Ovary (tissue), 9 donors: ENCODE data around the gene SEMA4G. TPM values are rescaled to one million over a fixed set of nuclear protein-coding genes. Genes with fewer than 3 reads are reported as not detected.

Experiments used
- DNase-seq, 5 donors: peaks; one replicate each; pipeline ENCODE4 v3.0.0-alpha.2; 2019 to 2020
- H3K27ac ChIP-seq, 2 donors: fragments of 200-600 bp; one replicate each; pipeline versions ENCODE4 v1.5.1 to v1.8.0; 2019 to 2022
- H3K27me3 ChIP-seq: fragments of 200-600 bp; one replicate; pipeline ENCODE4 v1.8.0; 2022
- H3K36me3 ChIP-seq: fragments of 200-600 bp; sonication (generic); one replicate; pipeline ENCODE4 v1.5.1; 2019
- H3K4me1 ChIP-seq: one replicate; pipeline ENCODE4 v1.8.1; 2013; ENCODE audit warnings: mild to moderate bottlenecking, moderate library complexity; ENCODE audit not compliant: insufficient read depth
- H3K4me3 ChIP-seq: fragments of 200-600 bp; sonication (generic); one replicate; pipeline ENCODE4 v1.5.1; 2017
- H3K9me3 ChIP-seq, 2 donors: fragments of 200-600 bp in 1 of 2; sonication (generic) in 1 of 2; one replicate each; pipeline versions ENCODE4 v1.5.1 to v1.8.1; 2013 to 2019; ENCODE audit warnings: mild to moderate bottlenecking in 1 of 2, moderate library complexity in 1 of 2
- EP300 ChIP-seq: sonication (generic); formaldehyde crosslinking; IDR thresholded peaks from one replicate; pipeline ENCODE4 v1.6.1; 2017; ENCODE audit warnings: antibody characterized with exemption
- POLR2A ChIP-seq: fragments of 450-650 bp; IDR thresholded peaks from one replicate; pipeline ENCODE4 v1.6.1; 2017; ENCODE audit warnings: antibody characterized with exemption, mild to moderate bottlenecking, moderate library complexity
- WGBS, 3 donors: extraction: QIAGEN DNeasy Blood & Tissue Kit in 1 of 3; methylation state at CpG; one replicate each; pipeline versions ENCODE4 v1.1.5 to v1.1.7; 2013 to 2017; 5-methylcytosine and 5-hydroxymethylcytosine counted together
- intact Hi-C, 4 donors: fragments of 100-400 bp; cut with DNase I; formaldehyde crosslinking; loops; one replicate each; pipeline versions ENCODE4 v1.11.0 to v1.15.1; 2022 to 2023
- polyA plus RNA-seq, 2 donors: library from polyadenylated mRNA; stranded (reverse); fragments of 200-250 nt in 1 of 2; fragments of 350-450 nt in 1 of 2; fragmentation: Illumina TruSeq in 1 of 2; extraction: RNeasy Lipid Tissue Mini Kit (QIAGEN cat#74804) in 1 of 2; gene quantifications; one replicate each; pipeline ENCODE4 v1.2.3, GENCODE V29; 2013 to 2014
- total RNA-seq, 7 donors: library from RNA; depleted of rRNA in 2 of 7; stranded (reverse); fragments of >200 nt in 2 of 7; fragmentation: NEBNext Ultra II Directional in 3 of 7; extraction: Animal tissue kit (Norgen Biotek cat#: 25700) in 3 of 7; gene quantifications; one replicate each; pipeline versions ENCODE4 v1.1.0 to v1.2.4, GENCODE V29; 2016 to 2023
- TF ChIP-seq, protein P1 (sequence below), 3 donors: fragments of 450-650 bp in 2 of 3; fragments of 200-600 bp in 1 of 3; IDR thresholded peaks; one replicate each; pipeline versions ENCODE4 v1.5.1 to v1.8.0; 2016 to 2022; ENCODE audit warnings: antibody characterized with exemption in 3 of 3, mild to moderate bottlenecking in 1 of 3
- donor health status: DM: no; HTN: no; CAD: no; lungs with moderate emphysema.
- donor health status: DM: no; HTN: no; CAD: no.
- donor health status: Bipolar disorder and iron deficiency.
- donor health status: DM: yes; HTN: yes; CAD: no.
- donor health status: DM: no; HTN: no; CAD: no.
- donor health status: DM: yes; HTN: yes; CAD: no.

The SEMA4G gene
- total and polyA plus RNA-seq, 9 donors = 5.9 to 25.5 (median 13.1) TPM

DNA sequence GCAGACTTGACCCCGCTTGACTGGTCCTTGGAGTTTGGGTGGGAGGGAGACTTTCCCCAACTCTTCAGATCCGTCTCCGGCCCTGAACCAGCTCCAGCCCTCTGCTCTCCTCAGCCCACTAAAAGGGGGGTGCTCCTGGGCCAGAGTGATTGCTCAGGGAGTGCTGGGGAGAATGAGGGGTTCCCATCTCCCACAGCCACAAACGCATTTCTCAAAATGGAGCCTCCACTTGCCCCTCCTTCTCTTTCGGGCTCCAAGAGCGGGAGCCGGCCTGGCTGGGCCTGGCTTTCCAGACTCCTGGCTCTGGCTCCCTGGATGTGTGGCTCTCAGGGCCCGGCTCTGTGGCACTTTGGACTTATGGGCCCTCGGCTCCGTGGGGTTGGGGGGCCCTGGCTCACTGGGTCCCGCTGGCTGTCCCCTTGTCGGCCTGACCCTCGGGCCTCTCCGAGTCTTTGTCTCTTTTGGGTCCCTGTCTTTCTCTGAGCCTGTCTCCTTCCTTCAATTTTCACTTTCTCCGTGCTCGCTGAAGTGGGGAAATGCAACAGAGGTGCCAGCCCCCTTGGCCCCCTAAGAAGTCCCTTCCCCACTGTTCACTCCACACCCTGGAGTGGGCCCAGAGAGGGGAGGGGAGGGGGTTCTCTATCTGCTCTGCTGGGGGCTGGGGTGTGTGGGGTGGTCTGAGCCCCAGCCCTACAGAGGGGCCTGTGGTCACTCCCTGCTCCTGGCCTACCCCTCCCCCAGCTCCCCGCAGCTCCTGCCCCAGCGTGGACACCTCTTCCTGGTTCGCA is 31.0 kb downstream of the SEMA4G start:
- peak overlapping the region; percentile 93 for H3K4me3 ChIP-seq
- TF ChIP-seq, protein P1, sequence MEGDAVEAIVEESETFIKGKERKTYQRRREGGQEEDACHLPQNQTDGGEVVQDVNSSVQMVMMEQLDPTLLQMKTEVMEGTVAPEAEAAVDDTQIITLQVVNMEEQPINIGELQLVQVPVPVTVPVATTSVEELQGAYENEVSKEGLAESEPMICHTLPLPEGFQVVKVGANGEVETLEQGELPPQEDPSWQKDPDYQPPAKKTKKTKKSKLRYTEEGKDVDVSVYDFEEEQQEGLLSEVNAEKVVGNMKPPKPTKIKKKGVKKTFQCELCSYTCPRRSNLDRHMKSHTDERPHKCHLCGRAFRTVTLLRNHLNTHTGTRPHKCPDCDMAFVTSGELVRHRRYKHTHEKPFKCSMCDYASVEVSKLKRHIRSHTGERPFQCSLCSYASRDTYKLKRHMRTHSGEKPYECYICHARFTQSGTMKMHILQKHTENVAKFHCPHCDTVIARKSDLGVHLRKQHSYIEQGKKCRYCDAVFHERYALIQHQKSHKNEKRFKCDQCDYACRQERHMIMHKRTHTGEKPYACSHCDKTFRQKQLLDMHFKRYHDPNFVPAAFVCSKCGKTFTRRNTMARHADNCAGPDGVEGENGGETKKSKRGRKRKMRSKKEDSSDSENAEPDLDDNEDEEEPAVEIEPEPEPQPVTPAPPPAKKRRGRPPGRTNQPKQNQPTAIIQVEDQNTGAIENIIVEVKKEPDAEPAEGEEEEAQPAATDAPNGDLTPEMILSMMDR (IDR thresholded peaks at IDR 0.05) = no peak
- TF ChIP-seq EP300 (no peak), POLR2A (no peak)
- H3K27ac ChIP-seq = peak overlapping the region; percentile 99 to 100
- H3K9me3 ChIP-seq = no peaks in the 10 kb centered on the region
- H3K36me3 ChIP-seq = no peaks in the 10 kb centered on the region
- peak; percentile 52 to 63 (median 63) for DNase-seq
- peaks cover 16% of the 10 kb centered on the region for H3K4me1 ChIP-seq
- intact Hi-C loops = no loop called here
- WGBS, 3 donors = 1 to 3% (median 2%) methylated on average over 19 of the region's 19 CpGs
- H3K27me3 ChIP-seq = no peaks in the 10 kb centered on the region

- TF ChIP-seq, protein P1 (IDR thresholded peaks at IDR 0.05) = no peak
- TF ChIP-seq POLR2A = peak; percentile 78
- TF ChIP-seq EP300 = peak; percentile 84
- no peaks in the 10 kb centered on the region for H3K36me3 ChIP-seq
- intact Hi-C loops = no loop called here
- no peaks in the 10 kb centered on the region for H3K27me3 ChIP-seq
- H3K27ac ChIP-seq = peak overlapping the region; percentile 99 to 100
- 13 to 16% (median 13%) methylated on average over 12 of the region's 12 CpGs for WGBS, 3 donors
- H3K4me3 ChIP-seq = peak overlapping the region; percentile 93
- no peaks in the 10 kb centered on the region for H3K9me3 ChIP-seq
- H3K4me1 ChIP-seq = peaks cover 16% of the 10 kb centered on the region
- DNase-seq = peak; percentile 83 to 93 (median 87)
Observed at GRCh38 chr10:101000915-101001658, 31.8 kb downstream of the SEMA4G start.

DNA sequence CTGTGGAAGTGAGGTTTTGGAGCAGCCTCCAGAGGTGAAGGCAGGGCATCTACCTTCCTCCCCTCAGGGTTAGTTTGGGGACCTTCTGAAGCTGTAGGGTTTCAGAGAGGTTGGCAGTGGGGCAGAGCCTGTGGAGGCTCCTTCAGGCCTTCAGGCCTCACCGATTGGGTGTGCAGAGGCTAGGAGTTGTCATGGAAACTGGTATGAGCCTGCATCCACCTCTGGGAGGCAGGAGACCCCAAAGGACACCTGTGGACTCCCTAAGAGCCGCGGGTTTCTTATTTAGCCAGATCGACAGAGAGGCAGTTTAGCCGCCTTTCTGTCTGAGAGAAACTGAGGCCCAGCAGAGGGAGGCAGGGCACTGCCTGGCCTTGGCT is 32.3 kb downstream of the SEMA4G start:
- TF ChIP-seq POLR2A = no peak
- no peak for TF ChIP-seq EP300
- TF ChIP-seq, protein P1 (IDR thresholded peaks at IDR 0.05) = no peak
- no peaks in the 10 kb centered on the region for H3K9me3 ChIP-seq
- H3K27me3 ChIP-seq = no peaks in the 10 kb centered on the region
- H3K4me1 ChIP-seq = peaks cover 12% of the 10 kb centered on the region
- peak in 1 of 5 donors; percentile 27 for DNase-seq
- peak overlapping the region; percentile 71 to 99 for H3K27ac ChIP-seq
- 36 to 40% (median 37%) methylated on average over 5 of the region's 5 CpGs for WGBS, 3 donors
- no peaks in the 10 kb centered on the region for H3K36me3 ChIP-seq
- intact Hi-C loops = no loop called here
- H3K4me3 ChIP-seq = peak overlapping the region; percentile 11

- peak overlapping the region; percentile 71 to 99 for H3K27ac ChIP-seq
- DNase-seq = peak in 1 of 5 donors; percentile 39
- H3K27me3 ChIP-seq = no peaks in the 10 kb centered on the region
- H3K9me3 ChIP-seq = no peaks in the 10 kb centered on the region
- no peak overlapping the region for H3K4me3 ChIP-seq
- no peaks in the 10 kb centered on the region for H3K36me3 ChIP-seq
- peaks cover 10% of the 10 kb centered on the region for H3K4me1 ChIP-seq
- intact Hi-C loops = no loop called here
- TF ChIP-seq, protein P1 (IDR thresholded peaks at IDR 0.05) = no peak
- TF ChIP-seq EP300 (no peak), POLR2A (no peak)
- WGBS, 3 donors = 71 to 92% (median 74%) methylated on average over 11 of the region's 11 CpGs
Observed at GRCh38 chr10:101002456-101002855, 33.2 kb downstream of the SEMA4G start.
